HG02973 (cell line): ENCODE data around the gene RUSF1.

Experiments
- ATAC-seq: cut with Tn5 transposase; IDR thresholded peaks from one replicate; pipeline ENCODE4 v1.9.1; 2021; ENCODE audit warnings: moderate library complexity; ENCODE audit not compliant: unreplicated experiment

RUSF1 gene

DNA sequence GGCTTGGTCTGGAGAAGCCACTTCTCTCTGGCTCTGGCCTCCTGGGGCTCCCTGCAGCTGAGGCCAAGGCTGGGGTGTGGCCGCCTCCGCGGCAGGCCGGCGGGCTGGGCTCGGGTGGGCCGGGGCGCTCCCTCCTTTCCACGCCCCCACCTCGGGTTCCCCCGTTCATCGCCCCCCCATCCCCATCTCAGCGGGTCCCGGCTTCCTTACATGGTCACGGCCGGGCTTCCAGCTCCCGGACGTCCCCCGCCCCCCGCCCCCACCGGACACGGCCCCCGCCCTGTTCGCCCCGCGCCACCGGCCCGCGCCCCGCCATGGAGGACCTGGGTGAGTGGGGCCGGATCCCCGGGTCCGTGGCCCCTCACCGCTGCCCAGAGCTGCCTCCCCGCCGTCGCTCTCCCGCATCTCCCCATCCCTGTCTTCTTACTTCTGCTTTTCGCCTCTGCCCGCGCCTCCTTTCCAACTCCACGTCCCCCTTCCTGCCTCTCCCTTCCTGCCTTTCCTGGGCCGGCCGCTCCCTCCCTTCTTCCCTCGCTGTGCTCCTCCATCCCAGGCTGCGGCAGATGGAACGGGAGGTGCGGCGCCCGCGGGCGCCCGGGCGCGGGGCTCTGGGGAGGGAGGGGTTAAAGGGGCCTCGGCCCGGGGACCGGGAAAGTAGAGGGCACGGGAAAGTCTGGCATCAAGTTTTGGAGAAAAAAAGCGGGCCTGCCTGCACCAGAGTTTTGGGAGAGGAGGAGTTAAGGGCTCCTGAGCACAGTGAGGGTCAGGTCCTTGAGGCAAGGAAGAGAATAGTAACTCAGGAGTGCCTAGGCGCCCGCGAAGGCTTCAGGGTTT is 36.1 kb downstream of the RUSF1 start, which contains the start of gene TGFB1I1:
TSS of gene TGFB1I1 (plus strand) at position 278 of the 834 bp plus-strand sequence. CDS start at position 315, 37 bp downstream.
- ATAC-seq, result no peak

GRCh38 chr16:31471241-31471874 is 36.8 kb downstream of the RUSF1 start:
- no peak for ATAC-seq

DNA sequence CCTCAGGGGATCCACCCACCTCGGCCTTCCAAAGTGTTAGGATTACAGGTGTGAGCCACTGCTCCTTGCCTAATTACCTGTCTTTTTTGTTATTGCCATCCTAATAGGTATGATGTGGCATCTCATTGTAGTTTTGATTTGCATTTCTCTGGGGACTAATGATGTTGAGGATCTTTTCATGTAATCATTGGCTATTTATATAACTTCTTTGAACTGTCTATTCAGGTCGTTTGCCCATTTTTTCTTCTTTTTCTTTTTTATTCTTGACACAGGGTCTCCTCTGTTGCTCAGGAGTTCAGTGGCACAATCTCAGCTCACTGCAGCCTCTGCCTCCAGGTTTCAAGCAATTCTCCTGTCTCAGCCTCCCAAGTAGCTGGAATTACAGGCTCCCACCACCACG is 37.6 kb downstream of the RUSF1 start:
- ATAC-seq, result no peak

DNA sequence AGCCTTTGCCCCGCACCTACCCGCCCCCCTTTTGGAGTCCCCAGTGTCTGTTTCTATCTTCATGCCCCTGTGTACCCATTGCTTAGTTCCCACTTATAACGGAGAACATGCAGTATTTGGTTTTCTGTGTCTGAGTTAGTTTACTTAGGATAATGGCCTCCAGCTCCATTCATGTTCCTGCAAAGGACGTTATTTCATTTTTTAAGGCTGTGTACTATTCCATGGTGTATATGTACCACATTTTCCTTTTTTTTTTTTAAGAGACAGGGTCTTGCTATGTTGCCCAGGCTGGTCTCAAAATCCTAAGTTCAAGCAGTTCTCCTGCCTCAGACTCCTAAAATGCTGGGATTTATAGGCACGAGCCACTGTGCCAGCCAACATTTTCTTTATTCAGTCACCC is 40.3 kb downstream of the RUSF1 start:
- no peak for ATAC-seq

DNA sequence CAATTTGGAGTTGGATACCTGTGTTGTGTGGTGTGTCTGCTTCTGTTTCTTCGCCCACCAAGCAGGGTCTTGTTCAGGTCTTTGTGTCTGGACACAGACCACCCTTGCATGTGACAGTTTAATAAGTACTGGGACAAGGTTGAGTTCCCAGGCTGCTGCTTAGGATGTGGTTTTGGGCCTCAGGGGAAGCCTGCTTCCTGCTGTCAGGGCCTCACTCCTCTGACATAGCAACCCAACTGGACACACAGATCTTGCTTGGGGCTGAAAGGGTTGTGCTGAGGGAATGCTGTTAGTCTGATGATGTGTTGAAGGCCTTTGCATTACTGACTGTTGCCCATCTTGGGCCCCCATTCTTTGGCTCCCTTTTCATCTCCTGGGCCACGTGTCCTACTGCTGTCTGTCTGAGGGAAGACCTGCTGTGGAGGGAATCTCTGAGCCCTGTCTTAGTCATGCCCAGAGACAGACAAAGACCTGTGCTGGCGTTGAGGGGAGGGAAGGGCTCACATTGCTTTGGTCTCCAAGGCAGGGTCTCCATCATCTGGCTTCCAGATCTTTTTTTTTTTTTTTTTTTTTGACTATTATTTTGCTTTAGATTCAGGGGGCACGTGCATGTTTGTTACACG is 40.9 kb downstream of the RUSF1 start:
- ATAC-seq, result no peak

DNA sequence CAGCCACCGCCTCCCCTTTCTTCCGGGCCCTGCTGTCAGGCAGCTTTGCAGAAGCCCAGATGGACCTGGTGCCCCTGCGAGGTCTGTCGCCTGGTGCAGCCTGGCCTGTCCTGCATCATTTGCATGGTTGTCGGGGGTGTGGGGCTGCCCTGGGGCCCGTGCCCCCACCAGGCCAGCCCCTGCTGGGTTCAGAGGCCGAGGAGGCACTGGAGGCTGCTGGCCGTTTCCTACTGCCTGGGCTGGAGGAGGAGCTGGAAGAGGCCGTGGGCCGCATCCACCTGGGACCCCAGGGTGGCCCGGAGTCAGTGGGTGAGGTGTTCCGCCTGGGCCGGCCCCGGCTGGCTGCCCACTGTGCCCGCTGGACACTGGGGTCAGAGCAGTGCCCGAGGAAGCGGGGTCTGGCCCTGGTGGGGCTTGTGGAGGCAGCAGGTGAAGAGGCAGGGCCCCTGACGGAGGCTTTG is 41.8 kb downstream of the RUSF1 start:
- ATAC-seq, result no peak

DNA sequence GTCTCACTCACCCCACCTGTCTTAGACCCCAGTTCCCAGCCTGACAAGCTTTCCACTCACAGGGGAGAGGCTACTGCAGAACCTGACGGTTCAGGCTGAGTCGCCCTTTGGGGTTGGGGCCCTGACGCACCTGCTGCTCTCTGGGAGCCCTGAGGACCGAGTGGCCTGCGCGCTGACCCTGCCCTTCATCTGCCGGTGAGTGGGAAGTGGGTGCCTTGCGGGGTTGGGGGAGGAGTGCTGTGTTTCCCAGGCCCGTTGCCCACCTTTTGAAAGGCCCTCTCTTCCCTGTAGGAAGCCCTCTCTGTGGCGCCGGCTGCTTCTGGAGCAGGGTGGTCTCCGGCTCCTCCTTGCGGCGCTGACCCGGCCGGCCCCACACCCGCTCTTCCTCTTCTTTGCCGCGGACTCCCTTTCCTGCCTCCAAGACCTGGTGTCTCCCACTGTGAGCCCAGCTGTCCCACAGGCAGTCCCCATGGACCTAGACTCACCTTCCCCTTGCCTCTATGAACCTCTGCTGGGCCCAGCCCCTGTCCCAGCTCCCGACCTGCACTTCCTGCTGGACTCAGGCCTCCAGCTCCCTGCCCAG is 42.3 kb downstream of the RUSF1 start:
- no peak for ATAC-seq

GRCh38 chr16:31464781-31465260 is 43.4 kb downstream of the RUSF1 start:
- ATAC-seq, result no peak

- no peak for ATAC-seq
Measured at GRCh38 chr16:31464348-31464769, 43.8 kb downstream of the RUSF1 start.

- ATAC-seq, result no peak
Measured at GRCh38 chr16:31461921-31462804, 46.0 kb downstream of the RUSF1 start.

DNA sequence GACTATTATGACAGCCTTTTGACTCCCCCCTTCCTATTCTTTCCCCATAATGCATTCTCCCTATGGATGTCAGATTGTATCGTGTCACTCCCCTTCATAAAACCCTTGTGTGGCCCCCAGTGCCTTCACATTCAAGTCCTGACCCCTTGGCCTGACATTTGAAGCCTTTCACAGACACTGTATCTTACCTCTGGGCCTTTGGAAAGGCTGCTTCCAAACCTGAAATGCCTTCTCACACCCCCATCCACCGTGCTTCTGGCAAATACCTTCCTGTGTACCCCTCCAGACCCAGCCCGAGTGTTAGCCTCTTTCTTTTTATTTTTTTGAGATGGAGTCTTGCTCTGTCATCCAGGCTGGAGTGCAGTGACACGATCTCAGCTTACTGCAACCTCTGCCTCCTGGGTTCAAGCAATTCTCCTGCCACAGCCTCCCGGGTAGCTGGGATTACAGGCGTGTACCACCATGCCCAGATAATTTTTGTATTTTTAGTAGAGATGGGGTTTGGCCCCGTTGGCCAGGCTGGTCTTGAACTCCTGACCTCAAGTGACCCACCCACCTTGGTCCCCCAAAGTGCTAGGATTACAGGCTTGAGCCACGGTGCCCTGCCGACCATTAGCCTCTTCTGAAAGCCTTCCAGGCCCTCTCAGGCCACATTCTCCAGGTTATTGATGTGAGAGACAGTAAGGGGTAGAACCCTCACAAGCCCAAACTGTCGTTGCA is 46.8 kb downstream of the RUSF1 start:
- no peak for ATAC-seq

DNA sequence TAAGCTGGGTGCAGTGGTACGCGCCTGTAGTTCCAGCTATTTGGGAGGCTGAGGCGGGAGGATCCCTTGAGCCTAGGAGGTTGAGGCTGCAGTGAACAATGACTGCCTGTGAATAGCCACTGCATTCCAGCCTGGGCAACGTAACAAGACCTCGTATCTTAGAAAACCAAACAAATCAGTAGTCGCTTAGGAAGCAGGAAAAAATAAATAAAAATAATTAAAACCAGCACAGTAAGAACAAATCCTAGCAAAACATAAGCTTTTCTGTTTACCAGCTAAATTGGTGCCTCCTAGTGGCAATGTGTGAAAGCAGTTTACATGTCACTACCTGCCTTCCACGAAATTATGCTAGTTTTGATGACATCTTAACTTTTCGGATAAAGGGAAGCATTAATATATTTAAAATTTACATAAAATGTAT is 47.6 kb downstream of the RUSF1 start:
- ATAC-seq, result no peak

- ATAC-seq, result peak; percentile 62
Measured at GRCh38 chr16:31459687-31460581, 48.3 kb downstream of the RUSF1 start.

GRCh38 chr16:31458844-31459686 is 49.1 kb downstream of the RUSF1 start, which contains the start of gene ARMC5:
Gene ARMC5 (plus strand): TSS chr16:31459501. CDS start chr16:31459525, 24 bp downstream.
- ATAC-seq, result peak; percentile 65

DNA sequence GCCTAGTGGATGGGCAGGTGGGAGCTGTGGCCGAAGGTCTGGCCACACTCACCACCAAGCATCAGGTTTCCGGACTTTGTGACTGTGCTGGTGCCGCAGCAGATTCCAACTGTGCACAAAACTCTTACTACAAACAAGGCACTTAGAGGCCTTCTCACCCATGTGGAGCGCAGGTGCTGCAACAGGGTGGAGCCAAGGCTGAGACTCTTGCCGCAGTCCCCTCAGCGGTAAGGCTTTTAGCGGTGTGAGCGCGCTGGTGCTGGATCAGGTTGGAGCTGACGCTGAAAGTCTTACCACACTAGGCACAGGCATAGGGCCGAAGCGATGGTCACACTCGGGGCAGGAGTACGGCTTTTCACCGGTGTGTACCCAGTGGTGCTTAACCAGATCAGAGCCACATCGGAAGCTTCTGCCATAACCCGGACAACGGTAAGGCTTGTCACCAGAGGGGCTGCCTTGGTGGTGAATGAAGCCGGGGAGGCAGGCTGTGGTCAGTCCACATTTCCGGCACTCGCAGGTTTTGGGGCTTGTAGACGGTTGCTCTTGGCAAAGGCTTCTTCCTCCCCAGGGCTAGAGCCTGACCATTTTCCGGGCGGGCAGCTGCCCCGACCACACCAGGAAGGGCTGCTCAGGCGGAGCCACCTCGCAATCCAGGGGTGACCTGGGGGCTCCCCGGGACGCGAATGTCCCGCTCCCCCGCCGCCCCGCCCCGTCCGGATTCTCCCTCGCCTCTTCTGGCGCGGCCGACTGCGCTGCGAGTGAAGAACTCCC is 49.9 kb downstream of the RUSF1 start:
- no peak for ATAC-seq

GRCh38 chr16:31456988-31457360 is 51.2 kb downstream of the RUSF1 start:
- ATAC-seq, result no peak
